NB4 (cell line): ENCODE measurements around the gene CACNA1A.

Experiments
- DNase-seq: peaks from one replicate; pipeline ENCODE4 v3.0.0; 2010; ENCODE audit warnings: low read depth
- H3K4me3 ChIP-seq: one replicate; pipeline ENCODE4 v1.5.1; 2011; ENCODE audit warnings: mild to moderate bottlenecking, low read depth, low read length, moderate library complexity
- MYC ChIP-seq: IDR thresholded peaks from 2 replicates; pipeline ENCODE4 v1.6.1; 2011; ENCODE audit warnings: low read depth, low read length
- POLR2A ChIP-seq: IDR thresholded peaks from 2 replicates; pipeline ENCODE4 v1.6.1; 2011; ENCODE audit warnings: mild to moderate bottlenecking; ENCODE audit not compliant: insufficient read length; ENCODE audit errors: extremely low read depth
- TF ChIP-seq, protein P1 (sequence below): IDR thresholded peaks from 2 replicates; pipeline ENCODE4 v1.6.1; 2011; ENCODE audit warnings: low read depth, low read length
- TF ChIP-seq, protein P2 (sequence below): IDR thresholded peaks from one replicate; pipeline ENCODE4 v1.5.1; 2012; ENCODE audit warnings: low read depth, low read length

Gene CACNA1A

DNA sequence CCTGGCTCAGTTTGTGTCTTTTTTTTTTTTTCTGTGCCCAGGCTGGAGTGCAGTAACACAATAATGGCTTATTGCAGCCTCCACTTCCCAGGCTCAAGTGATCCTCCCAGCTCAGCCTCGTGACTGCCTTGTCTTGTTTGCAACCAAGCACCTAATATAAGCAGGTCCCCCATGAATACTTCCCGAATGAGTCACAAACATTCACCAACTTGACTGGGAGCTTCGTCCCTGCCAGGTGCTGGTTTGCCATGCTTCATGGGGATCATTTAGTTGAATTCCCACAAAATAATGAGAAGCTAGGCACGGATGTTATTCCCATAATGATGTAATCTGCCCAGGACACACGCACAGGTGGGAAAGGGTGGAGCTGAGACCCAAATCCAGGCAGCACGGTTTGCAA lies 176.5 kb downstream of the CACNA1A start:
- no peak overlapping the region for H3K4me3 ChIP-seq
- no peak for DNase-seq
- TF ChIP-seq, protein P1, sequence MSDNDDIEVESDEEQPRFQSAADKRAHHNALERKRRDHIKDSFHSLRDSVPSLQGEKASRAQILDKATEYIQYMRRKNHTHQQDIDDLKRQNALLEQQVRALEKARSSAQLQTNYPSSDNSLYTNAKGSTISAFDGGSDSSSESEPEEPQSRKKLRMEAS = no peak
- TF ChIP-seq MYC = no peak
- TF ChIP-seq POLR2A = no peak
- TF ChIP-seq, protein P2, sequence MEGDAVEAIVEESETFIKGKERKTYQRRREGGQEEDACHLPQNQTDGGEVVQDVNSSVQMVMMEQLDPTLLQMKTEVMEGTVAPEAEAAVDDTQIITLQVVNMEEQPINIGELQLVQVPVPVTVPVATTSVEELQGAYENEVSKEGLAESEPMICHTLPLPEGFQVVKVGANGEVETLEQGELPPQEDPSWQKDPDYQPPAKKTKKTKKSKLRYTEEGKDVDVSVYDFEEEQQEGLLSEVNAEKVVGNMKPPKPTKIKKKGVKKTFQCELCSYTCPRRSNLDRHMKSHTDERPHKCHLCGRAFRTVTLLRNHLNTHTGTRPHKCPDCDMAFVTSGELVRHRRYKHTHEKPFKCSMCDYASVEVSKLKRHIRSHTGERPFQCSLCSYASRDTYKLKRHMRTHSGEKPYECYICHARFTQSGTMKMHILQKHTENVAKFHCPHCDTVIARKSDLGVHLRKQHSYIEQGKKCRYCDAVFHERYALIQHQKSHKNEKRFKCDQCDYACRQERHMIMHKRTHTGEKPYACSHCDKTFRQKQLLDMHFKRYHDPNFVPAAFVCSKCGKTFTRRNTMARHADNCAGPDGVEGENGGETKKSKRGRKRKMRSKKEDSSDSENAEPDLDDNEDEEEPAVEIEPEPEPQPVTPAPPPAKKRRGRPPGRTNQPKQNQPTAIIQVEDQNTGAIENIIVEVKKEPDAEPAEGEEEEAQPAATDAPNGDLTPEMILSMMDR = no peak

- no peak for DNase-seq
- TF ChIP-seq, protein P2 = no peak
- TF ChIP-seq, protein P1 = no peak
- no peak for TF ChIP-seq MYC
- TF ChIP-seq POLR2A = no peak
- no peak overlapping the region for H3K4me3 ChIP-seq
These were observed 178.0 kb downstream of the CACNA1A start for GRCh38 chr19:13328241-13328640.

DNA sequence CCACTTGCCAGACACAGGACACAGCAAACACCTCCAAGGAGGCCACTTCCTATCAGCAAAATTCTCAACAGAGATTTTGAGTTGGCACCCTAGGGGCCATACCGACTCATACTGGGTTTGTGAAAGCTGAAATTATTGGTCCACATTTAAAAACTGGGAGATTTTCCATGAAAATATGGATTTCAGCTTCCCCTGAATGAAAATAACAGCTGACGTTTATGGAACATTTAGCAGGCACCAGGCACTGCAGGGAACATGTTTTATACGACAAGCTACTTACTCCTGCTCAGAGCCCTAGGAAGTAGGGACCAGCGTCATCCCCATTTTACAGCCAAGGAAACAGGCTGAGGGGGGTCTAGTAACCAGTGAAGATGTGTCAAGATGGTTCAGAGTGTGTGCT lies 186.8 kb downstream of the CACNA1A start:
- no peak overlapping the region for H3K4me3 ChIP-seq
- TF ChIP-seq MYC = no peak
- TF ChIP-seq, protein P2 = no peak
- TF ChIP-seq, protein P1 = no peak
- TF ChIP-seq POLR2A = no peak
- no peak for DNase-seq

GRCh38 chr19:13318190-13318589 lies 188.1 kb downstream of the CACNA1A start:
- TF ChIP-seq MYC (no peak), POLR2A (no peak)
- TF ChIP-seq, protein P1 = no peak
- TF ChIP-seq, protein P2 = no peak
- no peak overlapping the region for H3K4me3 ChIP-seq
- DNase-seq = no peak

GRCh38 chr19:13315495-13315894 lies 190.8 kb downstream of the CACNA1A start:
- no peak for DNase-seq
- TF ChIP-seq POLR2A (no peak), MYC (no peak)
- TF ChIP-seq, protein P1 = no peak
- TF ChIP-seq, protein P2 = no peak

More at GRCh38 chr19:13315495-13315894, 190.8 kb downstream of the CACNA1A start:
- no peak overlapping the region for H3K4me3 ChIP-seq
